Body of pancreas (tissue), 4 donors: ENCODE data around the gene PRRT2.

Source experiments
- CTCF ChIP-seq, 7 experiments: fragments of 450-650 bp in 4 of 7; fragments of 200-600 bp in 3 of 7; sonication (generic) in 3 of 7; IDR thresholded peaks; one replicate each; pipeline ENCODE4 v1.5.1; 2016 to 2019; ENCODE audit warnings: antibody characterized with exemption in 7 of 7
- POLR2A ChIP-seq, 3 donors: fragments of 450-650 bp; IDR thresholded peaks; one replicate each; pipeline ENCODE4 v1.6.1; 2016; ENCODE audit warnings: antibody characterized with exemption in 3 of 3, mild to moderate bottlenecking in 2 of 3

DNA sequence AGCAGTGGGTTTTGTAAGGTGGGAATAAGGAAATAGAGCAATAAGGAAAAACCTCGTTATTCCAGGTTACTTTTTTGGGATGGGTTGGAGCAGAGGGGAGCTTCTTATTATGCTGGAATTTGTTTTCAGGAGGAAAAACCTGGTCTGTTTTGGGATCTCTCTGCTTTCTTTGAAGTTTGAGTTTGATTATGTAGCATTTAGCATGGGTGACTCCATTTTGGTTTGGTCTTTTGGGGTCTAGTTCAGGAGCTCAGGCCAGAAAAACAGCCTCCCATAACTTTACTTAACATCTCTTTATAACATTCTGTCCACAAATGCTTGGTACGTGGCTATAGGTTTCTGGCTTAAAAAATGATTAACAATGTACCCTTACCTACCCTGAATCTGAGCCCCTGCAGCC, 42.5 kb upstream of the PRRT2 start:
- TF ChIP-seq CTCF (IDR thresholded peaks at IDR 0.05), result no peak
- TF ChIP-seq POLR2A (IDR thresholded peaks at IDR 0.05), result no peak
